ENCODE results near the gene DEFB131B. TPM values are rescaled to one million over a fixed set of nuclear protein-coding genes. Genes with fewer than 3 reads are reported as not detected.
A peak's percentile ranks its signal among the peaks of the same experiment; 100 is the strongest.

Gene DEFB131B
- total and polyA plus RNA-seq, 9 of the 15 experiments (the other 6 are each of a cell fraction or from before 2014, with no cell fraction given): not detected

DNA sequence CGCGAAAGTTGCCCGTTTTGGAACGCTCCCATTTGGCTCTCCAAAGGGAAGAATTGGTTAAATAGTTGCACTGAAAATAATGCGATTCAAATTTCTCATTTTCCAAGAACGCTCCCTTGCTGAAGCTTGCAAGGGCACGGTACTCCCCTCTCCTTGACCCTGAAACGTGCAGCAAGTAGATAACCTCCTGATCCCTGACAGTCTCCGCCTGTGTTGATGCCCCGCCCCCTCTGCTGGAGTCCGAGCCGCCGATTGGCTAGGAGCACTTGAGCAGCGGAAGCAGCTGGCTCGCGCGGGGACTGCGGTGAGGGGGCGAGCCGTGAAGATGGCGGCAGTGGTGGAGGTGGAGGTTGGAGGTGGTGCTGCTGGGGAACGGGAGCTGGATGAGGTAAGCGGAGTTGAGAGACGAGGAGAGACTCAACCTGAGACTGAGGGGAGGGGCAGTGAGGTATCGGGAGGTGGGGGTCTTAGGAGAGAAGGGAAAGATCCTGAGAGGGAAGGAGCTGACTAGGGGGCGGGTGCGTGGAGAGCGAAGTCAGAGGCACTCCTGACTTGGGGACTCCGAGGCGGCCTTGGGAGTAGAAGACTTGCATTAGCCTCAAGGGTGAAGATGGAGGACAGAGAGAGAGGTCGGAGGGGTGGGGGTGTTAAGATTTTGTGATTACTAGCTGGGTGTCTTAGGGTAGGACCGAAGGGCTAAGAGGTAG is 50.6 kb downstream of the DEFB131B start, which contains the start of gene RNF121 (continued):
- TF ChIP-seq TEAD4 (IDR thresholded peaks at IDR 0.05; ENCODE audit: low read length) (peak; percentile 43), TEAD4 (CRISPR knock-in tag; IDR thresholded peaks at IDR 0.05; ENCODE audit: borderline replicate concordance) (no peak), NKRF (IDR thresholded peaks at IDR 0.05; ENCODE audit: borderline replicate concordance) (peak; percentile 97), FOXK1 (CRISPR knock-in tag; IDR thresholded peaks at IDR 0.05; ENCODE audit: borderline replicate concordance) (0 out of 2 replicates have a peak, but pooled peaks have one; percentile 18), SLC30A9 (CRISPR knock-in tag; IDR thresholded peaks at IDR 0.05) (no peak), POLR3G (IDR thresholded peaks at IDR 0.05; ENCODE audit: extremely low read depth, insufficient read length, insufficient replicate concordance) (no peak), SUPT5H (IDR thresholded peaks at IDR 0.05) (peak; percentile 97), DPF2 (IDR thresholded peaks at IDR 0.05) (peak; percentile 66), ZNF511 (CRISPR knock-in tag; IDR thresholded peaks at IDR 0.05) (no peak), ZNF316 (IDR thresholded peaks at IDR 0.05) (no peak), ZNF146 (CRISPR knock-in tag; IDR thresholded peaks at IDR 0.05; ENCODE audit: unreplicated experiment) (no peak), BHLHE40 (IDR thresholded peaks at IDR 0.05; ENCODE audit: low read length) (peak; percentile 91), NUFIP1 (IDR thresholded peaks at IDR 0.05; ENCODE audit: partially characterized antibody) (peak; percentile 29), CLOCK (CRISPR knock-in tag; IDR thresholded peaks at IDR 0.05; ENCODE audit: borderline replicate concordance) (no peak), GTF2B (IDR thresholded peaks at IDR 0.05; ENCODE audit: extremely low read depth, insufficient read length) (no peak), GTF2E2 (tag; IDR thresholded peaks at IDR 0.05) (no peak), MYNN (IDR thresholded peaks at IDR 0.05) (no peak), MYNN (CRISPR knock-in tag; IDR thresholded peaks at IDR 0.05) (no peak), THRAP3 (IDR thresholded peaks at IDR 0.05; ENCODE audit: borderline replicate concordance) (no peak)
- TF ChIP-seq, protein P1, sequence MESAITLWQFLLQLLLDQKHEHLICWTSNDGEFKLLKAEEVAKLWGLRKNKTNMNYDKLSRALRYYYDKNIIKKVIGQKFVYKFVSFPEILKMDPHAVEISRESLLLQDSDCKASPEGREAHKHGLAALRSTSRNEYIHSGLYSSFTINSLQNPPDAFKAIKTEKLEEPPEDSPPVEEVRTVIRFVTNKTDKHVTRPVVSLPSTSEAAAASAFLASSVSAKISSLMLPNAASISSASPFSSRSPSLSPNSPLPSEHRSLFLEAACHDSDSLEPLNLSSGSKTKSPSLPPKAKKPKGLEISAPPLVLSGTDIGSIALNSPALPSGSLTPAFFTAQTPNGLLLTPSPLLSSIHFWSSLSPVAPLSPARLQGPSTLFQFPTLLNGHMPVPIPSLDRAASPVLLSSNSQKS (CRISPR knock-in tag; IDR thresholded peaks at IDR 0.05): no peak
- TF ChIP-seq, protein P2, sequence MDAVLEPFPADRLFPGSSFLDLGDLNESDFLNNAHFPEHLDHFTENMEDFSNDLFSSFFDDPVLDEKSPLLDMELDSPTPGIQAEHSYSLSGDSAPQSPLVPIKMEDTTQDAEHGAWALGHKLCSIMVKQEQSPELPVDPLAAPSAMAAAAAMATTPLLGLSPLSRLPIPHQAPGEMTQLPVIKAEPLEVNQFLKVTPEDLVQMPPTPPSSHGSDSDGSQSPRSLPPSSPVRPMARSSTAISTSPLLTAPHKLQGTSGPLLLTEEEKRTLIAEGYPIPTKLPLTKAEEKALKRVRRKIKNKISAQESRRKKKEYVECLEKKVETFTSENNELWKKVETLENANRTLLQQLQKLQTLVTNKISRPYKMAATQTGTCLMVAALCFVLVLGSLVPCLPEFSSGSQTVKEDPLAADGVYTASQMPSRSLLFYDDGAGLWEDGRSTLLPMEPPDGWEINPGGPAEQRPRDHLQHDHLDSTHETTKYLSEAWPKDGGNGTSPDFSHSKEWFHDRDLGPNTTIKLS (IDR thresholded peaks at IDR 0.05; ENCODE audit: borderline replicate concordance, low read depth): peak; percentile 88; the same call in 1 of the 2 replicates

All from K562 (cell line).